Myocyte (in vitro differentiated cells): ENCODE measurements around the gene ELMOD1. TPM values are rescaled to one million over a fixed set of nuclear protein-coding genes. Genes with fewer than 3 reads are reported as not detected.
"Not testable (repeated sequence)": the region's sequence is repeated elsewhere in the genome, so short reads cannot be mapped to it uniquely, and the experiment has no call there.

Source experiments
- DNase-seq: peaks from one replicate; pipeline ENCODE4 v3.0.0-alpha.2; 2012; ENCODE audit warnings: low read depth
- polyA plus RNA-seq: library from polyadenylated mRNA; unstranded; fragments of >200 nt; gene quantifications from one replicate; pipeline ENCODE4 v1.2.1, GENCODE V29; 2012; ENCODE audit warnings: missing spikeins
- total RNA-seq: library from RNA; depleted of rRNA; stranded (reverse); fragments of >200 nt; gene quantifications from 2 replicates; pipeline ENCODE4 v1.2.3, GENCODE V29; 2014

ELMOD1 gene
- total RNA-seq, result 3.5 and 9.3 TPM in 2 replicates
- polyA plus RNA-seq, result 4.1 TPM

- DNase-seq, result peak; percentile 74
Measured at GRCh38 chr11:107590460-107591377, at the start of gene ELMOD1. ELMOD1 (plus strand) TSS chr11:107591147; CDS start chr11:107618190, 27,043 bp downstream.

- peak; percentile 9 for DNase-seq
Measured at GRCh38 chr11:107545101-107545514, 45.8 kb upstream of the ELMOD1 start.

GRCh38 chr11:107547961-107548360, 43.0 kb upstream of the ELMOD1 start:
- DNase-seq, result no peak

GRCh38 chr11:107549253-107549953, 41.5 kb upstream of the ELMOD1 start:
- peak; percentile 59 for DNase-seq

- no peak for DNase-seq
Measured at GRCh38 chr11:107549954-107550285, 41.0 kb upstream of the ELMOD1 start.

GRCh38 chr11:107550304-107550703, 40.6 kb upstream of the ELMOD1 start:
- DNase-seq, result no peak

- no peak for DNase-seq
Measured at GRCh38 chr11:107561688-107562087, 29.3 kb upstream of the ELMOD1 start.

- DNase-seq, result no peak
Measured at GRCh38 chr11:107562647-107563208, 28.2 kb upstream of the ELMOD1 start.

GRCh38 chr11:107563702-107564101, 27.2 kb upstream of the ELMOD1 start:
- peak; percentile 77 for DNase-seq

GRCh38 chr11:107564877-107565218, 26.1 kb upstream of the ELMOD1 start:
- no peak for DNase-seq

GRCh38 chr11:107565219-107565937, 25.6 kb upstream of the ELMOD1 start, which contains the start of gene ALKBH8:
ALKBH8 (minus strand) TSS chr11:107565735; CDS start chr11:107560893, 4,842 bp downstream.
- DNase-seq, result peak; percentile 81

- DNase-seq, result not testable (repeated sequence)
Measured at GRCh38 chr11:107565955-107566501, 24.9 kb upstream of the ELMOD1 start.

- no peak for DNase-seq
Measured at GRCh38 chr11:107566569-107566968, 24.4 kb upstream of the ELMOD1 start.

GRCh38 chr11:107567739-107568335, 23.1 kb upstream of the ELMOD1 start:
- no peak for DNase-seq

GRCh38 chr11:107570015-107570414, 20.9 kb upstream of the ELMOD1 start:
- no peak for DNase-seq

GRCh38 chr11:107573438-107573837, 17.5 kb upstream of the ELMOD1 start:
- DNase-seq, result no peak

GRCh38 chr11:107576497-107577345, 14.2 kb upstream of the ELMOD1 start:
- peak; percentile 69 for DNase-seq

- no peak for DNase-seq
Measured at GRCh38 chr11:107577346-107577711, 13.6 kb upstream of the ELMOD1 start.

- not testable (repeated sequence) for DNase-seq
Measured at GRCh38 chr11:107579169-107579568, 11.8 kb upstream of the ELMOD1 start.

GRCh38 chr11:107581147-107581546, 9.8 kb upstream of the ELMOD1 start:
- no peak for DNase-seq
